Islet precursor cell (in vitro differentiated cells): ENCODE measurements around the gene SH3PXD2A.
A peak's percentile ranks its signal among the peaks of the same experiment; 100 is the strongest.
"Not testable (repeated sequence)": the region's sequence is repeated elsewhere in the genome, so short reads cannot be mapped to it uniquely, and the experiment has no call there.

Experiments used
- DNase-seq: peaks from one replicate; pipeline ENCODE4 v3.0.0-alpha.2; 2018

SH3PXD2A gene

DNA sequence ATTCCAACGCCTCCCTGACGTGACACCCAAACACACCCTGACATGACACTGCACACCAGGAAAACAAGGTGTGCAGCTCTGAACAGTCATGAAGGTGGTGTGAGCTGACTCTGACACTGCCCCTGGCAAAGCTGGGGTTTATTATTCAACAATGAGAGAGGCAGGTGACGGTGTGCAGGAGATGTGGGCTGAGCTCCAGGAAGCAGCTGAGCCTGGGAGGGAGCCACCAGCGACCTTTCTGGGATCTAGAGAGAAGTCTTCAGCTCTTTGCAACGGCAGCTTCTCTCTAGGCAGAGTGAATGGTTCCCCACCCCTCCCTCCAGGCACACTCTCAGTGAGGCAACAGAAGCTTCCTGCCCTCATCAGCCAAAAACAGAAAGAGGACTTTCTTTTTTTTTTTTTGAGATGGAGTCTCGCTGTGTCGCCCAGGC is 65.6 kb downstream of the SH3PXD2A start:
- no peak for DNase-seq

DNA sequence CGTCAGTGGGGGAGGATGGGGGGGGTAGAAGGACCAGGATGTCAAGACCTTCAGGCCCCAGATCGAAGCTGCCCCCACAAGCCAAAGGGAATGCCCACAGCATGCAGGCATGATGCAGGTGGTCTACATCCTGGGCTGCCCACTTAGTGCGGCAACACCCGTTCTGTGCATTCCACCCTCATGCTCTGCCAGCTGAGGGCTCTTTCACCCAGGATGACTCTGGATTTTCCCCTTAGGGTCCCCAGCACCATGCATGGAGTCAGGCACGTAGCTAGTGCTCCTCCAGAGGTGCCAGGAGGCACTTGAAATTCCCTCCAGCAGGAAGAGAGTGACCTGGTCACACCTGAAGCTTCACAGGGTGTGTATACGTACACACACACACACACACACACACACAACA is 66.2 kb downstream of the SH3PXD2A start:
- no peak for DNase-seq

DNA sequence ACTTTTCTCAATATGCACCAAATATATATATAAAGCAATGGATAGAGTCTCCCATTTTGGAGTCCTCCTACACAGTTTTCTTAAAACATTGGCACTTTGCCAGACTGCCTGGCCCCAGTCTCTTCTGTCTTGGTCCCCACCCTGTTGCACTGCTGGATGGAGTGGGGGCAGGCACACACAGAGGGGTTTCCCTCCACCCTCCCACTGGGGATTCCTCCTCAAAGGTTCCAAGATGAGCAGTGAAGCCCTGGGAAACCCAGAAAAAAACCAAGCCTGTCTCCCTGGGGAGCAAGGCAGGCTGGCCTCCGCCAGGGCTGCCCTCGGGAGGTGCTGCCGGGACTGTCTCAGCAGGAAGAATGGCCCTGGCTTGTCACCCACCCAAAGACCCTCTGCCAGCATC is 68.0 kb downstream of the SH3PXD2A start:
- DNase-seq: no peak

DNA sequence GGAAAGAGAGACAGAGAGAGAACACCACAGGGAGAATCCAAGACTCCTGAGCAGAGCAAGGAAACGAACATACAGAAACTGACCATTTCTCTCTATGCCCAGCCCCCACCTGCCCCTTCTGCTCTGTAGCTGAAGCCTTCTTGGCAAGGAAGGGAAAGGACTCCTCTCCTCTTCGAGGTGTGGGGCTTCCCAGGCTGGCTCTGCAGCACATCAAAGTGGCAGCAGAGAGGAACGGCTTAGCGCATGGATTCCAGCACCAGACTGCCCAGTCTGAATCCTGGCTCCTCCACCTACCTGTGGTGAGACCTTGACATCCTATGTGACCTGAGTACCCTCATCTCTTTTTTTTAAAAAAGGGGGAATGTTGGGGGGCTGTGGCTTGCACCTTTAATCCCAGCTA is 69.4 kb downstream of the SH3PXD2A start:
- no peak for DNase-seq

DNA sequence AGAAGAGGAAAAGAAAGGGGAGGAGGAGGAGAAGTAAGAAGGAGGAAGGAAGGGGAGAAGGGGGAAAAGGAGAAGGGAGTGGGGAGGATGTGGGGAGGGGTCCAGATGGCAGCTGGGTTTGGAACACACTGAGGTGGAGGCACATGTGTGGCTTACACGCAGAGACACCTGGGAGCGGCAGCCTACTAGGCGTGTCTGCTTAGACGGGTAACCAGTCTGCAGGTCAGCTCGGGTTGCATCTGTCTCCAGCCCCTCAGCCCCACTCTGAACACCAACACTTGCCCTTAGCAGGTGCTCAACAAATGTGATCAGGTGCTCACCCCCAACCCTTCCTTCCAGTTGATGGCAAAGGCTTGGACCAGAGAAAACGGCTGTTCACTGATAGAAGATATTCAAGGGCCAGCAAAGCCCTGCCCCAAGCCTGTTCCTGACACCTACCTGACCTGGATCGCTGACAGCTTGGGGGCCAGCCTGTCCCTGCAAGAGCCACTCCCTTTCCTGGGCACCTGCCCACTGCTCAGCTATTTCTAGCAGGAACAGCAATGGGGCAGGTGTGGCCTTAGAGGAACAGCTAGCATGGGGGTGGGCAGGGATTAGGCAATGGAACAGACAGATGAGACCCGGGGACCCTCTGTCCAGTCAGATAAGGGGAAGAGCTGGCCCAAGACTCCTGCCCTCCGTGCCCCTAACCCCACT is 70.5 kb downstream of the SH3PXD2A start:
- DNase-seq: no peak

DNA sequence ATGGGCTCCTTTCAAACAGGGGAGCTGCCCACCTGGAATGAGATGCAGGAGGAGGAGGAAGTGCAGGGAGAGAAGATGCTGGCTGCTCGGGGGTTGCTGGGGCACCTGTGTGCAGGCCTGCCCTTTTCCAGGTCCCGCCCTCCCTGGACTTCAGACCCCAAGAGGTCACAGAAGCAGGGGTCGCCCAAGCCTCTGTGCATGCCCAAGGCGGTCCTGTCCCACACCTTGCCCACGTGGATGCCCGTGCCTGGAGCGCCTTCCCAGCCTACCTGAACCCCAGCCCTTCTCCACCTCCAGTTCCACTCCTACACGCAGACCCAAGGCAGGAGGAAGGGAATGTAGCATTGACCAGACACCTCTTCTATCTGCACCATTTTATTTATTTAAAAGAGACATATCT is 71.3 kb downstream of the SH3PXD2A start:
- no peak for DNase-seq

DNA sequence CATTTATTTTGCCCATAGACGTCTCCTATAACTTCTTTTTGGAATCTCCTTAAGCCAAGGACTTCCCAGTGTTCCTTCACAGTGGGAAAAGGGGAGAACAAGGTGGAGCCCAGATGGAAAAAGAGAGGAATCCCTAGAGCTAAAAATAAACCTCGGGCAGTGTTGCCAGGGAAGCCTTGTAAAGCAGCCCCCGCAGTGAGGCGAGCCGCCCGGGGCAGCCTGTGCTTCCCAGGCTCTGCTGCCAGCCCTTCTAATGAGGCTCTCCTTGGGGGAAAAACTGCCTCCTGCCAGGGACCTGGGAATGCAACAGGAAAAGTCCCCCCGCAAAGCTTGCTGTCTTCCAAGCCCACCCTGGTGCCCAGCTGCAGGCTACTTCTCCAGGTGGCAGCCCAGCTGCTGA is 71.7 kb downstream of the SH3PXD2A start:
- no peak for DNase-seq

DNA sequence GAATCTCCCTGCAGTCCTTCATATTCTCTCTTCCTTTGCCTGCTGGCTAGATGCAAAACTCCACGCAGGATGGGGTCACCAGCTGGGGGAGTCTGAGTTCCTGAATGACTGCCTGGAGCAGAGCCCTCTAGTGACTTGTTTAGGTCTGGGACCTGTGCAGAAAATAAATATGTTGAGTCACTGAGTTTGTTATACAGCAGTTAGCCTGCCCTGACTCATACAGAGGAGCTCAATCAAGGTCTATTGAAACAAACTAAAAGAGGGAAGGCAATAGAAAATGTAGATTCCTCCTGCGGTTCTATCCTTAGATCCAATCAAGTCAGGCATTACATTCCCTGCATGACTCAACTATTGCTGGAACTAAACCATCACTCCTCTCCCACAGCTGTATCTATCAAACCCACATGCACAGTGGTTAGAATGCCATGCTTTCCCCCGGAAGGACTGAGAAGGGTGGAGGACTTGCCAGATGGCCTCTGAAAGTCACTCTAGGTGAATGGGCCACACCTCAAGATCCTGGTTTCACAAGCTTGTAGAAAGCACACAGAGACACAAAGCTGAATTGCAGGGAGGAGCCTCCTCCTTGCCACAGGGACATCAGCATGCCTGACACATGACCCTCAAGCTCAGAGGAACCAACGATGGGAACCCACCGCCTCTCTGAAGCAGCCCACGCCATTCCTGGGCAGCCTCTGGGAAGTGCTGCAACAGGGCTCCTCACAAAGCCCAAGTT is 73.9 kb downstream of the SH3PXD2A start:
- DNase-seq: no peak

DNA sequence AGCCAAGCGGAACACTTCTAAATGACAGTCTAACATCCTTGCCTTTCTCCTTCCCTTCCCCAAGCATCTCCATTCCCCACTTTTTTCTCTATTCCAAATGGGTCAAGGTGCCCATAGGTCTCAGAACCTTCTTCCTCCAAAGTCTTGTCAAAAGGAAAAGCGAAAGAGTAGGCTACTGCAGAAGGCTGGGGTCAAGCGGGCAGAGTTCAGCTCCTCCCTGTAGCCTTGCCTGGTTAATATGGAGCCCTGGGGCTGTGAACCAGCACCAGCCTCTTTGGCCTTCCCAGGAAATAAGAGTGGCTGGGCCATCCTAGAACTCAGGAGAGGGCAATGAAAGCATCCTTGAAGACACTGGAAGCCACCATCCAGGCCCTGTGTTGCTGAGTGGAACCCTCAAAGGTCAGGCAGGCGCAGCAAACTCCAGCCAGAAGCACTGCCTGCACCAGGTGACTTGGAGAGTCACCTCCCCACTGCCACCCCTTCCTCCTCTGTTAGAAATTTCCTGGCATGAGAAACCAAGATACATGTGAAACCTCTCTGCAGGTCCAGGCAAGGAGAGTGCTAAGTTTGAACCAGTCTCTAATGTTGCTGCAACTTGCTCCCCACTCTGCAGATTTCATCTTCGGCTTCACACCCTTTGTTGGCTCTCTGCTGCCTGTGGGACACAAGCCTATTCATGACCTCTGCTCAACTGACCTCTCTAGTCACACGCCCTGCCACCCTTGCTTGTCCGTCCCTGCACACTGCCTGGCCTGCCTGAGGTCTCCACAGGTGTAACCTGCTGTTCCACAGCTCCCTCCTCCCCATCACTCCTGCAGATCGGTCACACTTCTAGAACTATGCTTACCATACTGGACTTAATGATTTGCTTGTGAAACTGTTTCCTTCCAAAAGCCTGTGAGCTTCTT is 74.9 kb downstream of the SH3PXD2A start:
- no peak for DNase-seq

DNA sequence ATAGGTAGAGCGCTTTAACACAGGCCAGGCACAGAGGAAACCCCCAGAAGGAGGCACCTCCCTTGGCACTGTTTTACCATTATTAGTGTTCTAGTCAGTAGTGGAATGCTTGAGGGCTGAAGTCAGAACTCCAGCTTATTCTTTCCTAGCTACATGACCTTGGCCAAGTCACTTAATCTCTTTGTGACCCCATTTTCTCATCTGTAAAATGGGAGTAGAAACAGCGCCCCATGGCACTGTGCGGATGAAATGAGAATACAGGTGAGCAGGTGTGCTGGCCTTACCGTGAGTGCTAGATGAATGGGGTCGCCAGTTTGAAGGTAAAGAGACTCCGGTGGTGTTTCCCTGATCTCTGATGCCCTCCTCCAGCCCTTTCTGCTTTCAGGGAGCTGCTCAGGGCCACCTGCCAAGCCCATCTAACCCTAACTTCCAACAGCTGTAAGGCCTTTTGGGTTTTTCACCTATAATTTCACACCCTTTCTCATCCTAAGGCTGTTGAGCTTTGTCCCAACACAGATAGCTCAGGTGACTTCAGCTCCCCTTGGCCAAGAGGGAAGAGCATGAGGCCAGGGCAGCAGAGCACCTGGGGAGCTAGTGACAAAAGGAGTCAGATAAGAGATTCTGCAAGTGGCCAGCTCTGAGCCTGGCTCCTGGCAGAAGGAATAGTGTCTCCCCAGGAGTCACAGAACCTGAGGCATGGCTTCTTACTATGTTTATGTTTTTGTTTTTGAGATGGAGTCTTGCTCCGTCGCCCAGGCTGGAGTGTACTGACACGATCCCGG is 76.8 kb downstream of the SH3PXD2A start:
- DNase-seq: no peak

DNA sequence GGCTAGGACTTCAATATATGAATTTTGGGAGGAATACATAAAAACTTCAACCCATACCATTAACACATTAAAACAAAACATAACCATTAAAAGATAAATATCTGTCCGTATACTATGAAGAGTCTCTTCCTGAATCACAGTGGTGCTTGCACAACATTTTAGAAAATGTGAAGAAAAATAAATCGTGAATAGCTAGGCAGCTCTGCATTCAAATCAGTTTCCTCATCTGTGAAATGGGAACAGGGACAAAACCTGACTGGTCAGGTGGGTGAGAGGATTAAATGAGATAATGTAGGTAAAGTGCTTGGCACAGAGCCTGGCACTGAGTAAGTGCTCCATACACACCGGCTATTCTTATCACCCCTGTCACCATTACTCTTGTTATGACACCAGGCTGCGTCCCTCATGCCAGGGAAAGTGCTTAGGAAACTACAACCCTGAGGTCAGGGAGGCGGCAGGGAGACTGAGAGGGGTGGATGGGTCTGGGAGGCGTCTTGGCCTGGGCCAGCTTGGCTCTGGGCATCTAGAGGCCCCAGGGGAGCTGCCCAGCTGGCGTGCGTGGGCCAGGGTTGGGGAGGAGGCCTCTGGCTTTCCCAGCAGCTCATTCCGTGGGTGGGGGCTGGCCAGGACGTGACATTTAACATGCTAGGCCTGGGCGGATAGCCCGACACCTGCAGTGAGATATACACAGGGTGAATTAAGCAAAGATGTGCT is 78.3 kb downstream of the SH3PXD2A start:
- no peak for DNase-seq

DNA sequence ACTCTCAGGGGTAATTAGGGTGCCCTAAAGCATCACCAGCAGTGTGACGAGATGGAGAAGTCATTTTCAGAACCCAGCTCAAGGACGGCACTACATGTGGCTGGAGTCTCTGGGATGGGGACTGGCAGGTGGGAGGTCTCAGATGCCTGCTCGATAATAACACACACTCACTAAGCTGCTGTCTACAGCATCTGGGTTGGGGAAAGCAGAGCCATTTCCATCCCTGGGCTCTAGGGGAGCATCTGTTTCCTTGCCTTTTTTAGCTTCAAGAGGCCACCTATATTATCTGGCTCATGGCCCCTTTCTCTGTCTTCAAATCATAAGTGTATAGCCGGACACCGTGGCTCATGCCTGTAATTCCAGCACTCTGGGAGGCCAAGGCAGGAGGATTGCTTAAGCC is 79.6 kb downstream of the SH3PXD2A start:
- no peak for DNase-seq

DNA sequence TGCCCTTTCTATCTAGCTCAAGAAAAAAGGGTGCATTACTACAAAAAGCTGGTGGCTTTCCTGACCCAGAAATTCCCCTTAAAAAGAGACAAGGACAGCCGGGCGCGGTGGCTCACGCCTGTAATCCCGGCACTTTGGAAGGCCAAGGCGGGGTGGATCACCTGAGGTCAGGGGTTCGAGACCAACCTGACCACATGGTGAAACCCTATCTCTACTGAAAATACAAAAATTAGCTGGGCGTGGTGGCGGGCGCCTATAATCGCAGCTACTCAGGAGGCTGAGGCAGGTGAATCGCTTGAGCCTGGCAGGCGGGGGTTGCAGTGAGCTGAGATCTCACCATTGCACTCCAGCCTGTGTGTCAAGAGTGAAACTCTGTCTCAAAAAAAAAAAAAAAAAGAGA is 82.5 kb downstream of the SH3PXD2A start:
- not testable (repeated sequence) for DNase-seq

DNA sequence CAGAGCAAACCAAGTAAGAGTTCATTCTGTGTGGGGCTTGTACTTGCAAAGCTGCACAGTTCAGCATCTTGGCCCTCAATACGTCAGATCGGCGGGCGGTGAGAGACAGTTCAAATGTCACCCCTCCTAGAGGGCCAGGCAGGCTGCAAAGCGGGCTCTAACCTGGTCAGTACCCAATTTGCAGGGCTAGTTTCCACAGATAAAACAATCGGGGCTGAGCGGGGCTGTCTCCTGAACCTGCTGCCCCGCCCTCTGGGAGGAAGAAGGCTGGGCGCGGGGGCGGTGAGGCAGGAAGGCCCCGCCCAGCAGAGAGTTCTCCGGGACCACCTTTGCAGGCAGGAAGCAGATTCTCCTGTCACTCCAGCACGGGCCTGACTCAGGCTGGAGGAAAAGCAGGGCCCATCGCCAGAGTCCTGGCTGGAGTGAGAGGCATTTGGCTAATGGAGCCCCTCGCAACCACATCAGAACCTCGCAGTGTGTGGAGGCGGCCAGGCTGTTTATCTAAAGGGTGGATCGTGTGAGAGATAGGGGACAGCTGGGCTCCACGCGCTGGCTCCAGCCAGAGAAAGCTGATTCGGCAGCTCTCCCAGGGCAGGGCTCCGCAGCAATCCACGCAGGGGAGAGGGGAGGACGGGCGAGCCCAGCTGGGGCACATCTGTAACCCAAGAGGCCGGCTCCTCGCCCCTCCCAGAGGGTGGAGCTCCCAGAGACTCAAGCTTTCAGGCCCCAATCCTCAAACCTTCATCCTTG is 83.1 kb downstream of the SH3PXD2A start:
- DNase-seq: peak; percentile 99

DNA sequence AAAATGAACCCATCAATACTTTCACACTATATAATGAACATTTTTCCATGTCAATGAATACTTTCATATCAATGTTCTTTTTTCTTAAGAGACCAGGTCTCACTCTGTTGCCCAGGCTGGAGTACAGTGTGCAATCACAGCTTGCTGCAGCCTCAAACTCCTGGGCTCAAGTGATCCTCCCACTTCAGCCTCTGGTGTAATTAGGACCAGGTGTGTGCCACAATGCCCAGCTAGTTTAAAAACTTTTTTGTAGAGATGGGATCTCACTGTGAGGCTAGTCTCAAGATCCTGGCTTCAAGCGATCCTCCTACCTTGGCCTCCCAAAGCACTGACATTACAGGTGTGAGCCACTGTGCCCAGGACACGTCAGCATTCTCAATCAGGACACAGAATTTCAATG is 85.2 kb downstream of the SH3PXD2A start:
- DNase-seq: no peak

DNA sequence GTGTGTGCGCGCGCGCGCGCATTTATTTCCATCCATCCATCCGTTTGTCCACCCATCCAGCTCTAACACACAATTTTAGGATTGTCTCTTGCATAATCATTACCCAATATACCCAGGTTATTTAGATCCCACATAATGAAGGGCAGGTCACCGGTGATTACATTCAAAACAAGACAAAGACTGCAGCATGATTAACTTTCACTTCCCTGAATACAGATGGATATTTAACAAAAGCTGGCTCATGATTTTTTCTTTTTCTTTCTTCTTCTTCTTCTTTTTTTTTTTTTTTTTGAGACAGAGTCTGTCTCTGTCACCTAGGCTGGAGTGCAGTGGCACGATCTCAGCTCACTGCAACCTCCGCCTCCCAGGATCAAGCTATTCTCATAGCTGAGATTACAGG is 86.2 kb downstream of the SH3PXD2A start:
- no peak for DNase-seq

DNA sequence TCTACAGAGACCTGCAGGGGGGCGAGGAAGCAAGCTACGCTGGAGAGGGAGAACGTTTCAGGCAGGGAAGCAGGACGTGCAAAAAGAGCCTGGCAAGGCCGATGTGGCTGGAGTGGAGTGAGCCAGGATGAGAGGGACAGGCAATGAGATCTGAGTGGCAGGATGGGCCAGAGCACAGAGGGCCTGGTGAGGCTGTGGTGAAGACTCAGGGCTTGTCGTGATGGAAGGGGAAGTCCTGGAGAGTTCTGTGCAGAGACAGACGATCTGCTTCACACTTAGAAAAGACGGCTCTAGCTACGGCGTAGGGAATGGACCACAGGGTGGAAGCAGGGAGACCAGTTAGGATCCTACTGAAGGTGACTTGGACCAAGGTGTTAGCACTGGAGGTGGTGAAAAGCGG is 87.0 kb downstream of the SH3PXD2A start:
- DNase-seq: no peak

DNA sequence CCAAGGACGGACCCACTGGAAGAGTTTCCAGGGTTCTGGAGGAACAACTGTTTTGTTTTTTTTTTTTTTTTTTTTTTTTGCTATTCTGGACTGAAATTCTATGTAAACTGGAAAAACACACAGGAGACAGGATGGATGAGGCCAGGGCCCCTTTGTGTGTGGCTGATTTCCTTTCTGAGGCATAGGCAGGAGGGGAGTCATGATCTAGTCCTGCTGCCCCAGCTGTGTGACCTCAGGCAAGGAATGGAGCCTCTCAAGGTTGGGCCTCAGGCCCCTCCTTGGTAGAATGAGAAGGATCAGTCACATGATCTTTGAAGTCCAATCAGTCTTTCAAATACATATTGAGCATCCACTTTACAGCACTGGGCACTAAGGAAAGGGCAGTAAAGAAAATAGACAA is 87.6 kb downstream of the SH3PXD2A start:
- DNase-seq: no peak

DNA sequence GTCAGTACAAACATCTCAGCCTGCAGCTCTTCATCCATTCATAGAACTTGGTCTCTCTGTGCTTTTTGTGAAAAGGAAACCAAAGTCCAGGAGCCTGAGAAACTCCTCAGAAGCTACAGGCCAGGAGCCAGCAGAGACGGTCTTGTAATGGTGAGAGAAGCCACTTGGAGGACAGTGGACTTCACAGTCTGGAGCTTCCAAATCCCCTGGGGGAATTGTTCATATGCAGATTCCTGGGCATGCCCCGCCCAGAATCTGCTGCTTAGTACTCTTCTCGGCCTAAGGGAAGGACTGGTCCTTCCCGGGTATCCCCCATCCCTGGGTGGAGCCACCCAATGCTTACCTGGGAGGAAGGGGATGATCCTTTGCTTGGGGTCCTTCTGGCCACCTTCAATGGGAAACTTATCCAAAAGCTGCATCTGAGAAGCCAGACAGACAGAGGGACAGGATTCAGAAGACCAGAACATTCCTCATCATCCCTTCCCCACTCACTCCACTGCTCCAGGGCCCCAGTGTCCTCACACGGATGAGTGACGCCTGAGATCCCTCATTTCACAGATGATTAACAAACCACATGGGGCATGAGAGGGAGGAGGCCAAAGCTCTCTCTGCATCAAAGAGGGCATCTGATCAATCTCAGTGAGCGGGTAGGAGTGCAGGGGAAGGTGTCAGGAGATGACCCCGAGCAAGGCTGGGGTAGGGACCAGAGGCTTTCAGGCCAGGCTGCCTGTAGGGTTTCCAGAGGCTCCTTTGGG is 88.4 kb downstream of the SH3PXD2A start:
- DNase-seq: no peak

DNA sequence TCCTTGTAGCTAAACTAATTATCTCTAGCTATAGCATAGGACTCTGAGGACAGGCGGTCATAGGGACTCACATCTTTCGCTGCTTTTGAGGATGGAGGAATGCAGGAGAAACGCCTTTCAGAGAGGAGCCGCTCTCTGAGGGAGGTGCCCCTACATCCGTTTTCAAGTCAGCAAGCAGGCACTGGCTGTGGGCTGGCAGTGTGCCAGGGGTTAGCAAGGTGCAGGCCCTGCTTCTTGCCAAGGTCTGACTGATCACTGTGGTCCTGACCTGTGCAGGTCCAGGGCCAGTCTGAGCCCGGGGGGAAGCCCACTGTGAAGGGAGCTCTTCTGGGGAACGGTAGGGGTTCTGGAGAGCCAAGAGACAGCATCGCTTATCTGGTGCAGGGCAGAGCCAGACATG is 89.4 kb downstream of the SH3PXD2A start:
- no peak for DNase-seq

DNA sequence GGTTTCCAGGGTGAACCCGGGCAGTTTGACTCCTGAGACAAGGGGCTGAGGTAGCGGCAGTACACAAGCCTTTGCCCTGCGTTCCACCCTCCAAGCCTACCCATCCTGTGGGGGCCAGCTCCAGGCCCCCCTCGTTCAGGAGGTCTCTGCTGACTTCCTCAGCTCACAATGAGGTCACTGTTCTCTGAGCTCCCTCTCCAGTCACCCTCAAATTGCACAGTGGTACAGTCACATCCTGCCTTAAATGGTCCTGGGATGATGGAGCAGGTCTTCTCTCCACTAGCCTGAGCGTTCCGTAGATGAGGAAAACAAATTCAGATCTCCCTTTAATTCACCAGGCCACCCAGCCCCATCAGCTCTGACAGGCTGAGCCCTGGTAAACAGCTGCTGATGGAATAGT is 90.2 kb downstream of the SH3PXD2A start:
- DNase-seq: peak; percentile 75
